Neutrophil (primary cell): ENCODE measurements around the gene EFCAB13.

Experiments
- H3K27ac ChIP-seq: fragments of 200-600 bp; sonication (generic); 2 replicates; pipeline ENCODE4 v1.5.1; 2016; ENCODE audit warnings: mild to moderate bottlenecking, moderate library complexity
- H3K27me3 ChIP-seq: fragments of 200-600 bp; sonication (generic); 2 replicates; pipeline ENCODE4 v1.6.0; 2016; ENCODE audit warnings: mild to moderate bottlenecking
- H3K36me3 ChIP-seq: fragments of 200-600 bp; sonication (generic); 2 replicates; pipeline ENCODE4 v1.5.1; 2017
- H3K4me1 ChIP-seq, 2 experiments: fragments of 200-600 bp in 1 of 2; sonication (generic) in 1 of 2; 1 replicate in 1 of 2; 2 replicates in 1 of 2; pipeline versions ENCODE4 v1.5.1 to v1.6.1; 2013 to 2016; ENCODE audit warnings: low read depth in 1 of 2, low read length in 1 of 2, mild to moderate bottlenecking in 1 of 2, moderate library complexity in 1 of 2; ENCODE audit not compliant: control insufficient read depth in 1 of 2, insufficient read depth in 1 of 2
- H3K4me3 ChIP-seq, 2 experiments: fragments of 200-600 bp in 1 of 2; sonication (generic) in 1 of 2; 1 replicate in 1 of 2; 2 replicates in 1 of 2; pipeline ENCODE4 v1.5.1; 2013 to 2016; ENCODE audit warnings: low read depth in 1 of 2, low read length in 1 of 2, mild to moderate bottlenecking in 1 of 2, moderate library complexity in 1 of 2
- H3K9me3 ChIP-seq: fragments of 200-600 bp; sonication (generic); 2 replicates; pipeline ENCODE4 v1.5.1; 2016
- CTCF ChIP-seq: fragments of 200-600 bp; sonication (generic); IDR thresholded peaks from 2 replicates; pipeline ENCODE4 v1.5.1; 2016; ENCODE audit warnings: antibody characterized with exemption

EFCAB13 gene

GRCh38 chr17:47335101-47335936 is 11.6 kb downstream of the EFCAB13 start:
- no peak for TF ChIP-seq CTCF
- H3K9me3 ChIP-seq: no peaks in the 10 kb centered on the region
- H3K4me3 ChIP-seq: no peak overlapping the region
- no peaks in the 10 kb centered on the region for H3K4me1 ChIP-seq
- no peaks in the 10 kb centered on the region for H3K36me3 ChIP-seq
- no peaks in the 10 kb centered on the region for H3K27me3 ChIP-seq
- H3K27ac ChIP-seq: no peak overlapping the region

GRCh38 chr17:47338026-47338425 is 14.3 kb downstream of the EFCAB13 start:
- H3K9me3 ChIP-seq: no peaks in the 10 kb centered on the region
- H3K27me3 ChIP-seq: no peaks in the 10 kb centered on the region
- no peak for TF ChIP-seq CTCF
- no peak overlapping the region for H3K27ac ChIP-seq
- no peaks in the 10 kb centered on the region for H3K36me3 ChIP-seq
- H3K4me1 ChIP-seq: no peaks in the 10 kb centered on the region
- H3K4me3 ChIP-seq: no peak overlapping the region

- Histone ChIP-seq H3K4me1 (no peaks in the 10 kb centered on the region), H3K27me3 (no peaks in the 10 kb centered on the region), H3K36me3 (no peaks in the 10 kb centered on the region), H3K4me3 (no peak overlapping the region), H3K27ac (no peak overlapping the region), H3K9me3 (no peaks in the 10 kb centered on the region)
- no peak for TF ChIP-seq CTCF
Observed at GRCh38 chr17:47352848-47353247, 29.1 kb downstream of the EFCAB13 start.

- H3K27me3 ChIP-seq: no peaks in the 10 kb centered on the region
- no peak overlapping the region for H3K27ac ChIP-seq
- TF ChIP-seq CTCF: no peak
- no peaks in the 10 kb centered on the region for H3K9me3 ChIP-seq
- no peaks in the 10 kb centered on the region for H3K4me1 ChIP-seq
- no peak overlapping the region for H3K4me3 ChIP-seq
- no peaks in the 10 kb centered on the region for H3K36me3 ChIP-seq
Observed at GRCh38 chr17:47358652-47359051, 34.9 kb downstream of the EFCAB13 start.

GRCh38 chr17:47363171-47363570 is 39.4 kb downstream of the EFCAB13 start:
- no peak for TF ChIP-seq CTCF
- Histone ChIP-seq H3K9me3 (no peaks in the 10 kb centered on the region), H3K4me1 (no peaks in the 10 kb centered on the region), H3K36me3 (no peaks in the 10 kb centered on the region), H3K27ac (no peak overlapping the region), H3K4me3 (no peak overlapping the region), H3K27me3 (no peaks in the 10 kb centered on the region)
